DMS 273 (cell line): ENCODE measurements around the gene SMARCC1.

Source experiments
- DNase-seq: peaks from one replicate; lab custom pipeline; 2025; ENCODE audit not compliant: unreplicated experiment; lab: John Stamatoyannopoulos, UW

Gene SMARCC1

DNA sequence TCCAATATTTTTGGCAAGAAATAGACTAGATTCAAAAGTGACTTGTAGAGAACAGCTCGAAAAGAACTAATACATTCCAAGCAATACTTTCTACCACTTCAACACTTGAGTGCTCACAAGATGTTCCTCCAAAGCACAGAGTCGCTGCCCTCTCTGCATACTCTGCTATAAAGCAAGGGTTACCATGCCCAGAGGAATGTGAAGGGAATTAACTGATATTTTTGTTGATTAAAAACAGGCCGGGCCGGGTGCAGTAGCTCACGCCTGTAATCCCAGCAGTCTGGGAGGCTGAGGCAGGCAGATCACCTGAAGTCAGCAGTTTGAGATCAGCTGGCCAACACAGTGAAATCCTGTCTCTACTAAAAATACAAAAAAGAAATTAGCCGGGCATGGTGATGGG, 145.5 kb downstream of the SMARCC1 start:
- no peak for DNase-seq

DNA sequence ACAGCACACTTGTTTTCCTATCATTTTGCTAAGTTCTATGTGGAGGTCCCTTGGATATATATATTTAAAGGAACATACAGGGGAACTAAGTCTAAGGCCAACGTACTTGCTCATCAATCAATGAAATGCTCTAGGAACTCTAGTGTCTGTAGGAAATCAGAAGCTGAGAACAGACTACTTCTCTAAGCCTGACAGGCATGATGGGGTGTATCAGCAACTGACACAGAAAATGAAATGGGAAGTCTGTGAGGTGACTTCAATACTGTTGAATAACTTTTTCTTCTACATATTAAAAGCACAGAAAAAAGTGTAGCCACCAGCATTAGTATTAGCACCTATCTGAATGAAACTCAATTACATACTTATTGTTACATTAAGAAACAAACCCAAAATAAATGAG, 146.2 kb downstream of the SMARCC1 start:
- no peak for DNase-seq

DNA sequence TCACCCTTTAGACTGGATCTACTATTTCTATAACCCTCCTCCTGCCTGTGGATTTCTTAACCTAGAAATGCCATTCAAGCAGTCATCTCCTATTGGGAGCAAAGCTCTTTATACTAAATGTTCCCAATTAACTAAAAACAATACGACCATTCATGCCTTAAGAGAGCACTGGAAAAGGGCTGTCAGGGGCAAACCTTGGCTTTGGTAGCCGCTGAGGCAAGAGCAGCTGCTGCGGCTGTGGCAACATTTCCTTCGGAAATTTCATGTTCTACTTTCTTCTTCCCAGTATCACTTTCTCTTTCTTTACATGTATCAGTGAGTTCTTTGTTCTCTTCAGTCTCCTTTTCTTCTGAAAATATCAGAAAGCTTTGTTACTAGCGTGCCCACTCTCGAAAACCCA, 146.7 kb downstream of the SMARCC1 start:
- DNase-seq, result no peak

DNA sequence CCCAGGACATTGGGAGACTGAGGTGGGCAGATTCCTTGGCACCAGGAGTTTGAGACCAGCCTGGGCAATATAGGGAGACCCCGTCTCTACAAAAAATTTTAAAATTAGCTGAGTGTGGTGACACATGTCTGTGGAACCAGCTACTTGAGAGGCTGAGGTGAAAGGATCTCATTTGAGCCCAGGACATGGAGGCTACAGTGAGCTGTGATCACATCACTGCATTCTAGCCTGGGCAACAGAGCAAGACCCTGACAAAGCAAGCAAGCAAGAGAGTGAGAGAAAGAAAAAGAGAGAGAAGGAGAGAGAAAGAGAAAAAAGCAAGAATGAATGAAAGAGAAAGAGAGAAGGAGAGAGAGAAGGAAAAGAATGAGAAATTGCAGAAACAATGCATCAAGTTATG, 150.9 kb downstream of the SMARCC1 start:
- no peak for DNase-seq

DNA sequence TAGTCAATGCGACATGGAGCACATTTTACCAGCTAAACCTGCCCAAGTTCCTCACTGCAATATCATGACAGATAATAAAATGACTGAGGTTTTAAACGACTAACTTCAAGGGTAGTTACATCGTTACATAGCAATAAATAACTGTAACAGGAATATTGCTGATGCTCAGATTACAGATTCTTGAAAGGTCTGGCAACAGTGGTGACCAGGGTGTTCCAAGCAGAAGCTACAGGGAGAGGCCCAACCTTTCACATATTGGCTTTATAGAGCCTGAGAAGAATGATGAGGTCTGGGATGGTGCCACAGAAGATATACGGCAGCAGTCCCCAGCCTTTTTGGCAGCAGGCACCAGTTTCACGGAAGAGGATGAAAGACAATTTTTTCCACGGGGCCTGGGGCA, 151.9 kb downstream of the SMARCC1 start:
- no peak for DNase-seq

DNA sequence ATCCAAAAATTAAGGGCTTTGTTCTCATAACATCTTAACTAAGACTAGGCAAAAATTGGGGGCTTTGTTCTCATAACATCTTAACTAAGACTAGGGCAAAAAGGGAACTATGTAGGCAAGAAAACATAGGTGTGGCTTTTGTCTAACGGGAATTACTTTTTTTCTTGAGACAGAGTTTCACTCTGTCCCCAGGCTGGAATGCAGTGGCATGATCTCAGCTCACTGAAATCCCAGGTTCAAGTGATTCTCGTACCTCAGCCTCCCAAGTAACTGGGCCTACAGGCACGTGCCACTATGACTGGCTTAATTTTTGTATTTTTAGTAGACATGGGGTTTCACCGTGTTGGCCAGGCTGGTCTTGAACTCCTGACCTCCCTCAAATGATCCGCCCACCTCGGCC, 153.3 kb downstream of the SMARCC1 start:
- DNase-seq, result no peak

DNA sequence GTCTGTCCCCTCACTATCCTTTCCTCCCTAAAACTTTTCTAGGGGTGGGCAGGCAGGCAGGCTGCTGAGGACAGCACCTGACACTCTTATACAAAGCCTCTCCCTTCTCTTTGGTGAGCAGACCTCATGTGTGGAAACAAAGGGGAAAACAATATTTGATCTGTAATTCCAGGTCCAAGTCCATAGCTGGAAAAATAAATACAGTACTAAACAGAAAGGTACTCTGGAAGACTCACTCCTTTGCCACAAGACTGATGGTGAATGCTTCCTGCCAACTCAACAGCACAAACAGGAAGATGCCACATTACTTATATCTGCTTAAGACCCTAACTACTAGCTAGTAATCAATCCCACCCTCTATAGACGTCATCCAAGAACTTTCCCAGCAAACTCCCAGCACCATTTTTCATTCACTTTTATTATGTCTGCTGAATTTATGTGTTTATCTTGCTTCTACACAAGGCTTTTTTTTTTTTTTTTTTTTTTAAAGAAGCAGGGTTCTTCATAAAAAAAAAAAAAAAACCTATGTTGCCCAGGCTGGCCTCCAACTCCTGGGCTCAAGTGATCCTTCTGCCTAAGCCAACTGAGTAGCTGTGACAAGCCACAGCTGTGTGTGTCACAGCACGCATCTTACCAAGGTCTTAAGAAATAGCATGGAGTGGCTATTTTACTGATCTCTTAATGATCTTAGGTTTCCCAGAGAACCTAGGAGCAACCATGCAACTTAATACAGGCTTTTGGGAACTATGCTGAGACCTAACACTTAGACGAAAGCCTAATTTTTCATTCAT, 158.8 kb downstream of the SMARCC1 start:
- DNase-seq, result no peak

DNA sequence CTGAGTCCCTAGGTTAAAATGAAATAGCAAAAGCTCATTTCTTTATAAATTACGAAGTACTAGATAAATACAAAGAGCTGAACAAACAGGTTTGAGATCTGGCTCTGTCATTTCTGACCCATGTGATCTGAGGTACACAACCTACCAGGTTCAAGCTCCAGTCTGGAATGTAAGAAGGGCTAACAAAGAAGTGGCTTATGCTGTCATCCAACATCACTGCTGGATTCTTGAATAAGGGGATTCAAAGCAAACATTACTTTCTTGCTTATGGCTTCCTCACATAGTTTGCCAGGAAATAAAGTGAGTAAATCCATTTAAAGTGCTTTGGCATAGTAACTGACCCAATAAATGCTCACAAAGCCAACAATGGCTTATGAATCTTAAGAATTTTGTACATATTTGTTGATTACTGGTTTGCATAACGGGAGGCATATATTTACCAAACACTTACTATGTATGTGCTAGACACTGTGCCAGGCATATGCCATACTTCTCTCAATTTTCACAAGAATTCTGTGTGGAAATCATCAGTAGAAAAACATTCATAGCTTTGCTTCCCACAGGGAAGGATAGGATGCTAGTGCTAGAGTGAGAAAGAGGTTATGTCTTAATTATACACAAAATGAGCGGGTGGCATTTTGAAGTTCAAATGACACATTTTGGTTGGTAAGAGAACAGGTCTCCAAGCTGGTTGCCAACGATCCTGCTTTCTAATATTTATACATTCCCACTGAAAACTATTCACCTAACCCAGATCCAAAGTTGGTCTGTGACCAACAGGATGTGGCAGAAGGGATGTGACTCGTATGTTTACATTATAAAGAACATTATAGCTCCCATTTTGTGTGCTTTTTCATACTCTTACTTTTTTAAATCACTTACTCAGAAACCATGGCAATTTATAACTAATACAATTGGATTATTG, 164.3 kb downstream of the SMARCC1 start:
- DNase-seq, result no peak

DNA sequence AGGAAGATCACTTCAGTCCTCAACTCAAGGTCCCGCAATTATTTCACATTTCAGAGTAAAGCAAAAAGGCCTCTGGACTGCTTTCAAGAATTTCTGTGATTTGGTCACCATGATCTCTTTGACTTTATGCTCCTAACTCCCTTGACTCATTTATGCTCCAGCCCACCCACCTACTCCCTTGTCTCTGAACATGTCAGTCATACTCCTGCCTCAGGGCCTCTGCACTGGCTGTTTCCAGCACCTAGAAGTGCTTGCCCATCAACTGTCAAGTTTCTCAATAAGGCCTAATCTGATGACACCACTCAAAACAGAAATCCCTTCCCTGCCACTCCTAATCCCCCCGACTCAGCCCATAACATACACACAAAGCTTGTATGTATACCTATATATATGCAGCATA, 166.9 kb downstream of the SMARCC1 start:
- no peak for DNase-seq

DNA sequence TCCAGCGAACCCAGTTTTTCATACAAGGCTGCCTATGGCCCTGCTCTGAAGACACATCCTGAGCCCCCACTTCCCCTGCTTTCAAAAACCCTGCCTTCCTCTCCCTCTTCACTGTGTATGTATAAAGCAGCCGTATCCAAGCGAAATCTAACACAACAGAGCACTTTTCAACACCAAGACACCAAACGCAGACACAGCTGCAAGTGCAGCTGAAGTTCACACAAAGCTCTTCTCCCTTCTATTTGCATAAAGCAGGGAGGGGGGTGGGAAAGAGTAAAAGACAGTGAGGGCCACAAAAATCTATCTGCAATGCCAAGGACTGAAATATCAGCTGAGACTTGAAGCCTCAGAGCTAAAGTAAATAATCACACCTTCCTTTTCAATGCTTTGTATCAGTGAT, 168.0 kb downstream of the SMARCC1 start:
- DNase-seq, result no peak

DNA sequence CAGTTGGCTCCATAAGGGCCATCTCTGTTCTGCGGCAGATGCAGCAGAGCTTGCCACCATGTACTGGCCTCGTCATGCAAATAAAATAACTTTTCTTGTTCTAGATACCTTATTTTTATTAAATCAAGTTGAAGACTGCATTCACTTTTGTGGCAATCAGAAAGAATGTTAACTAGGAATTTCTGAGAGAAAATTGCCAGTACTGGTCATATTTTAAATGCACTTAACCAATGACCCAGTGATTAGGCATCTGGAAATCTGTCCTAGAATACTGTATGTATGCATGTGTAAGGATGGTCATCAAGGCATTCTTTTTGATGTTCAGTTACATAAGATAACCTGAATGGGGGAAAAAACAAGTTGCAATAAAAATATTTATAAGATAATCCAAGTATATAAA, 168.8 kb downstream of the SMARCC1 start:
- no peak for DNase-seq

DNA sequence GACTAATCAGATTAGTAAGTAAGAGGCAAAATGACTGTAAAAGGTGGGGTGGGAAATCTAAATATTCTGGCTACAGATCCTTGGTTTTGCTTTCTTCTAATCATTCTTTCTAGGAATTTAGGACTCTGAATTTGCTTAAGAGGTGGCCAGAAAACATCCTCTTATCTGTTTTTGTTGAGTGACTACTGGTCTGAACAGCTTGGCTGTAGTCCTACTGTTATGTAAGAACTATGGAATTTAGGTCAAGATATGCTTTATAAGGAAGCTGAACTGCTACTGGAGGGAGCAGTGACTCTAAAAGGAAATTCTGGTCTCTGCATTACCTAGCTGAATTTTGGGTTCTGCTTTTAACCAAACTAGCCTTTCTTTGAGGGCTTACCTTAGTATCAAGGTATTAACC, 169.5 kb downstream of the SMARCC1 start:
- no peak for DNase-seq

DNA sequence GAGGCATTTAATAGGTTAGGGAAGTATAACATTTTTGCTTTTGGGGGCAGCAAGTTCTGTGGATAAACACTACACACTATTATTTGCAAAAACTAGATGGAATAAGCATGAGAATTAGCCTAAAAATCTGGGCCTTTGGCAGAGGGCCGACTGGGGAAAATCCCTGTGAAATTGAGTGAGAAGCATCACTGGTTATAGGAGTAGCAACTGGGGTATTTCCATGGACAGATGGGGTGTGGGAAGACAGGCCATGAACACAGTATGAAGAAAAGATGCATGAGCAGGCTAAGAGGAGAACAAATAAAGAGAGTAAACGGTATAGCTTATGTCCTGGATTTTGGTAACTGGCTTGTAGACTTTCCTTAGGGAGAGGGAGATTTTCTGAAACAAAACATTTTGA, 170.1 kb downstream of the SMARCC1 start:
- DNase-seq, result no peak

DNA sequence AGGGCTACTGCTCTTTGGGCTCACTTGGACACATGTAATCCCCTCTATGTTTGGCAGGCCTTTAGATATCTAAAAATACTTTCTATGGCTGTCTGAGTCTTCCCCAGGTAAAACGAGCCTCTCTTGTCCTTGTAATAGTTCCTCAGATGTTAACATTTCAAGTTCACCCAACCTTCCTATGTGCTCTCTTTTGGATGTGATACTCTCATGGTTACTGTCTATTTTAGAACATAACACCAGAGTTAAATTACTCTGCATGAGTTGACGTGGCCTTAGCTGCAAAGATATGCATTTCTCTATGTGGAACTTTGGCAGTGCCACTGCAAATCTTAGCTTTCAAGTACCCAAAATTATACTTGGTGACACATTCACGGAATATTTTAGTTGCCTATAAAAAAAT, 171.1 kb downstream of the SMARCC1 start:
- no peak for DNase-seq

DNA sequence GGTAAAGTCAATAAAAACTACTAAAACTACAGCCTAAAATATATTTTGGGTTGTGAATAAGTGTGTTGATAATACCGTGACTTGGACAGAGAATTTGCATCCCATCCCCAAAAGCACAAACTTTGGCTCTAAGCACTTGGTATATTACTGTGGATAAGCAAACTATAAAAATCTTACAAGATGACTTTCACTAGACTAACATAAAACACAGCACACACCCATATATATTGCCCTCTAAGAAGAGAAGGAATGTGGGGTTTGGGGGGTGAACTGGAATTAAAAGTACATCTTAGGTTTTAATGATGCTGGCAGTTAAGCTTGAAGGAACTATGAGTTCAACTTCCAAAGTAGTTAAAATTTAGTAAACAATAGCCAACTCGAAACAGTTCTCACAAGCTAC, 174.4 kb downstream of the SMARCC1 start:
- no peak for DNase-seq

DNA sequence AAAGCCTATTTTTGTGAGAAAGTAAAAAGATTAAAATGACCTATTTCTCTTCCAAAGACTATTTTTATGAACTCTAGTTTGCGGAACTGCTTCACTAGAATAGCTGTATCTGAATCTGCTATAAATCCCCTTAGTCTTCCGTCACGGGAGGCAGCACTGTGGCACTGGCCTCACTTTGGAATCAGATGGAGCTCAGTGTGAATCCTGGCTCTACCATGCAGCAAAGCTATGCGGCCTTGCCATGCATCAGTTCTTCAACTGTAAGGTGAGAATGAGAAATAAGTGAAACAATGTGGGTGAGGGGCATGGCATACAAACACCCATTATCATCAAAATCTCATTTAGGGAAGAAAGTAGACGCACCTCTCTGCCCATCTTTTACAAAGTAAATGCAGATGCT, 175.5 kb downstream of the SMARCC1 start:
- DNase-seq, result no peak

DNA sequence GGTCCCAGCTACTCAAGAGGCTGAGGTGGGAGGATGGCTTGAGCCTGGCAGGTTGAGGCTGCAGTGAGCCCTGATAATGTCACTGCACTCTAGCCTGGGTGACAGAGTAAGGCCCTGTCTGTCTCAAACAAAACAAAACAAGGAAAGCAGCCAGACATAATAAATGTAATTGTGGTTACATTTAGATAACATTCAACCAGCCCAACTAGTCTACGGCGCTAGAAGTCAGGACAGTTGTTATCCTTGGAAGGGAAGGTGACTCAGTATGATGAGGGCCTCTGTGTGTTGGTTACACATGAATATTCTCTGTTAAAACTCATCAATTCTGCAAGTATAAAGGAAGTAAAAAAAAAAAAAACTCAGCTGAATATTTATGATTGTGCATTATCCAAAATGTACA, 176.0 kb downstream of the SMARCC1 start:
- no peak for DNase-seq

DNA sequence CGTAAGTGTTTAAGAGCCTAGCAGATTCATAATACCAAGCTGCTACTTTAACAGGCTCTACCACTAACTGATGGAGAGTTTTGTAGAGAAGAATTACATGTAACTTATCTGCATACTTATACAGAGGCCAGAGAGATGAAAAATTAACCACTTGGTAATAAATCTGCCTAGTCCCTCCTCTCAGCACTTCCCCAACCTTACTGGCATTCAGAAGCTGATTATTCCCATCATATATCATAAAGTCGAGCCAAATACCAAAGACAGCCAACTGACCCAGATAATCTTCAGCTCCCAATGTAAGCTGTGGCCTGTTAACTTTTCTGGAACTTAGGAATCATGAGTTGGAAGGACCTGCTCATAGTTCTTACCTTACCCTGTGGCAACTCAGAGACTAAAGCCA, 177.5 kb downstream of the SMARCC1 start:
- no peak for DNase-seq

DNA sequence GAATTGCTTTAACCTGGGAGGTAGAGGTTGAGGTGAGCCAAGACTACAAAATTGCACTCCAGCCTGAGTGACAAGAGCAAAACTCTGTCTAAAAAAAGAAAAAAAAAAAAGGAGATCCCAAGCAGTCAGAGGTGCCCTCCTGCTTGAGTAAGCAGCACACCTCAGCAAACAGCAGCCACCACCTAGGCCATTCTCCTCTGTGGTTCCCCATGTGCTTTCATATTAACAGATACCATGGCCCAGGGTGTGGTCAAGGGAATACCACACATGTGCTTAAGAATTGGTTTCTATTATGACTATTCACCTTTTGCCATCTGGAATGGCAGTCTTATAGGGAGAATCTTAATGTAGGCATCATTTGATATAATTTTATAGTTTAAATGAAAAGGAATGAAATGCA, 178.4 kb downstream of the SMARCC1 start:
- DNase-seq, result no peak

DNA sequence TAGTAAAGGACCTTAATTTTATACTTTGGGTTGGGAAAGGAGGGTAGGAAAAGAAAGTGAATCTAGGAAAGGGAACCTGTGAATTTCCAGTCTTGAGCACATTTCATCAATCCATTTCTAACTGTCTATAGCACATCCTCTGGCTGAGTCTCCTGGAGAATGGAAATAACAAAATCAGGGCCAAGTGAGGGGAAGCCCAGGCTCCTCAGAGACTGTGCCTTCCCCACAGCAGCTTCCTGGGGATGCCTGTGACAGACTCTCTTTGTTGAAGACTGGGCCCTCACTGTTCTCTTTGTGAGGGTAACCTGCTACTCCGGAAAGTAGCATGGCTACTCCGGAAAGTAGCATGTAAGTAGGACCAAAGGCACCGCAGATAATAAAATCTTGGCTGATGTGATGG, 180.4 kb downstream of the SMARCC1 start:
- no peak for DNase-seq

DNA sequence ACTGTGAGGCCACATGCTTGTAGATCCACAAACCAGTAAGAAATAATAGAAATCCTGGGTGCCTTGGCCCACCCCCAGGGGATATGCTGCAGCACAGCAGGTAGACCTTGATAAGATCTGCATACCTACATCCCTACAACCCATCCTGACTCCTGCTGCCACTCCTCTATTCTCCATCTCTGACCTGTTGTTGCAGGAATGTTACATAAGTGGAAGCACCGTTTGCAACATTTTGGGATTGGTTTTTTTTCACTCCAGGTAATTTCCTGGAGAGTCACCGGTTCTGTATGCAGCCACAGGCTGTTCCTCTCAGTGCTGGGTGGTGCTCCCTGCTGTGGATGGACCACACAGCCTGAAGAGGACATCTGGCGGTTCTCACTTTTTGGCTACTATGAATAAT, 186.9 kb downstream of the SMARCC1 start:
- no peak for DNase-seq

DNA sequence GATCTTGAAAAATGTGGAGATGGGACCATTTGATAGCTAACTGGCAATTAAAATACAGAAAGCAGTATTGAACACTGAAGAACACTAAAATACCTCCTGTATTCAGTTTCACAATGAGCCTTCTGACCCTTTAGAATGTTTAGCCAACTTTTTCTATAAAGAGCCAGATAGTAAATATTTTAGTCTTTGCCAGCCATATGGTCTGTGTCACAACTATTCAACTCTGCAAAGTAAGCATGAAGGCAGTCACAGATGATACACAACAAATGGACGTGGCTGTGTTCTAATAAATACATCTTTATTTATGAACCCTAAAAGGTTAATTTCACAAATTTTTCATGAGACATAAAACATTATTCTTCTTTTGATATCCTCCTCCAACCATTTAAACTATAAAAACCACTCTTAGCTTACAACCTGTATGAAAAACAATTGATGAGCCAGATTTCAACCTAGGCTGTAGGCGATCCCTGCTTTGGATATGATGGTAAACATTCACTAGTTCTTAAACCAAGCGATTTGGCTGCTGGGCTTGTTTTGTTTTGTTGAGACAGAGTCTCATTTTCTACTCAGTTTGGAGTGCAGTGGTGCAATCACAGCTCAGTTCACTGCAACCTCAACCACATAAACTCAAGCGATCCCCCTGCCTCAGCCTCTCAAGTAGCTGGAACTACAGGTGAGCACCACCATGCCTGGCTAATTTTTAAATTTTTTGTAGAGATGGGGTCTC, 189.5 kb downstream of the SMARCC1 start:
- no peak for DNase-seq
